KMS-11 (cell line): Measurements from ENCODE around the gene ST8SIA6.

Experiments
- H2AFZ ChIP-seq: fragments of 200-600 bp; sonication (generic); 2 replicates; pipeline ENCODE4 v1.6.1; 2016; ENCODE audit warnings: antibody characterized with exemption, mixed run types, low read depth
- H3K27ac ChIP-seq: fragments of 200-600 bp; sonication (generic); 2 replicates; pipeline ENCODE4 v1.6.1; 2016; ENCODE audit warnings: mild to moderate bottlenecking, mixed run types
- H3K27me3 ChIP-seq: fragments of 200-600 bp; sonication (generic); 2 replicates; pipeline ENCODE4 v1.6.1; 2017; ENCODE audit warnings: mild to moderate bottlenecking, low read depth, mixed run types, moderate library complexity; ENCODE audit not compliant: insufficient read depth
- H3K36me3 ChIP-seq: fragments of 200-600 bp; sonication (generic); 2 replicates; pipeline ENCODE4 v1.6.1; 2017; ENCODE audit warnings: mild to moderate bottlenecking, mixed run types; ENCODE audit not compliant: insufficient read depth
- H3K4me1 ChIP-seq: fragments of 200-600 bp; sonication (generic); 2 replicates; pipeline ENCODE4 v1.6.1; 2016; ENCODE audit warnings: mild to moderate bottlenecking, low read depth, mixed run types; ENCODE audit not compliant: poor library complexity, severe bottlenecking
- H3K4me2 ChIP-seq: fragments of 200-600 bp; sonication (generic); 2 replicates; pipeline ENCODE4 v1.7.0; 2016; ENCODE audit warnings: mild to moderate bottlenecking, mixed run types
- H3K4me3 ChIP-seq: fragments of 200-600 bp; sonication (generic); IDR thresholded peaks from 2 replicates; pipeline ENCODE4 v1.6.1; 2017; ENCODE audit warnings: low read depth, low read length, mixed read lengths; ENCODE audit not compliant: insufficient read depth
- H3K79me2 ChIP-seq: fragments of 200-600 bp; sonication (generic); 2 replicates; pipeline ENCODE4 v1.6.1; 2016; ENCODE audit warnings: low read depth, mixed run types; ENCODE audit not compliant: insufficient read depth
- H3K9ac ChIP-seq: fragments of 200-600 bp; sonication (generic); 2 replicates; pipeline ENCODE4 v1.6.1; 2016; ENCODE audit warnings: mild to moderate bottlenecking, mixed run types
- H4K20me1 ChIP-seq: fragments of 200-600 bp; sonication (generic); 2 replicates; pipeline ENCODE4 v1.6.1; 2016; ENCODE audit warnings: mild to moderate bottlenecking, mixed run types; ENCODE audit not compliant: insufficient read depth
- TF ChIP-seq, protein P1 (sequence below): fragments of 200-600 bp; sonication (generic); conservative IDR thresholded peaks from 2 replicates; pipeline ENCODE4 v1.6.1; 2017; ENCODE audit warnings: low read depth, mild to moderate bottlenecking, antibody characterized with exemption, low read length, moderate library complexity, mixed read lengths

Gene ST8SIA6

DNA sequence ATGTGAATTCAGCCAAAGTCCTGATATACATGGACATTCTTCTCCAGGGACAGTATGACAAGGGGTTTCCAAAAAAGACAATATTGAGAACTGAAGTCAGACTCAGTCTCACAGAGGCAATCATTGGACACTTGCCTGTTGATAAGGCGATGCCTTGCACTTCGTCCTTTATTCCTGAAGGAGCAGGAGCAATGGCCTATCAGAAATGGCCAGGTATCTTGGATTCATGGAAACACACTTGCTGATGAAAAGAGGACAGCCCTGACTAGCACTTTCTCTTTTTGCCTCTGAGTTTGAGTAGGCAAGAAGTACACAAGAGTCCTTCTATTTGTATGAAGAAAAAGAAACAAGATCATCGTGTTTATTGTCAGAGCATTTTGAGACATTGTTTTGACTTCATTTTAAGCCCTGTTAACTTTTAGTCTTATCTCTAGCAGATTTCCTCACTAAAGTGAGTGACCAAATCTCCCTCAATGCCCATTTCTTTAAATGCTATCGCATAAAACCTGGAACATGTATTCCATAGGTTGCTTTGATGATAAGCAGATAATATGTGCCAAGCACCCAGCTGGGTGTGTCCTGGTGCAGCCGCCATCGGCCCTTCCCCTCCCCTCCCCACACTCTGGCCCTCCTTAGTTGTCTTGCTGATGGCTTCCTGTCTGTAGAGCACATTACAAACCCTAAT is 26.6 kb downstream of the ST8SIA6 start:
- Histone ChIP-seq H3K79me2 (no peaks in the 10 kb centered on the region), H3K4me1 (no peaks in the 10 kb centered on the region), H4K20me1 (no peaks in the 10 kb centered on the region), H3K36me3 (no peaks in the 10 kb centered on the region), H2AFZ (no peak overlapping the region), H3K27me3 (no peaks in the 10 kb centered on the region), H3K4me2 (no peak overlapping the region), H3K9ac (no peak overlapping the region), H3K4me3 (no peak overlapping the region), H3K27ac (no peak overlapping the region)
- TF ChIP-seq, protein P1, sequence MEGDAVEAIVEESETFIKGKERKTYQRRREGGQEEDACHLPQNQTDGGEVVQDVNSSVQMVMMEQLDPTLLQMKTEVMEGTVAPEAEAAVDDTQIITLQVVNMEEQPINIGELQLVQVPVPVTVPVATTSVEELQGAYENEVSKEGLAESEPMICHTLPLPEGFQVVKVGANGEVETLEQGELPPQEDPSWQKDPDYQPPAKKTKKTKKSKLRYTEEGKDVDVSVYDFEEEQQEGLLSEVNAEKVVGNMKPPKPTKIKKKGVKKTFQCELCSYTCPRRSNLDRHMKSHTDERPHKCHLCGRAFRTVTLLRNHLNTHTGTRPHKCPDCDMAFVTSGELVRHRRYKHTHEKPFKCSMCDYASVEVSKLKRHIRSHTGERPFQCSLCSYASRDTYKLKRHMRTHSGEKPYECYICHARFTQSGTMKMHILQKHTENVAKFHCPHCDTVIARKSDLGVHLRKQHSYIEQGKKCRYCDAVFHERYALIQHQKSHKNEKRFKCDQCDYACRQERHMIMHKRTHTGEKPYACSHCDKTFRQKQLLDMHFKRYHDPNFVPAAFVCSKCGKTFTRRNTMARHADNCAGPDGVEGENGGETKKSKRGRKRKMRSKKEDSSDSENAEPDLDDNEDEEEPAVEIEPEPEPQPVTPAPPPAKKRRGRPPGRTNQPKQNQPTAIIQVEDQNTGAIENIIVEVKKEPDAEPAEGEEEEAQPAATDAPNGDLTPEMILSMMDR: no peak

GRCh38 chr10:17427201-17427600 is 27.2 kb downstream of the ST8SIA6 start:
- no peaks in the 10 kb centered on the region for H3K36me3 ChIP-seq
- no peaks in the 10 kb centered on the region for H3K27me3 ChIP-seq
- no peak overlapping the region for H3K4me3 ChIP-seq
- TF ChIP-seq, protein P1: no peak
- no peaks in the 10 kb centered on the region for H4K20me1 ChIP-seq
- no peaks in the 10 kb centered on the region for H3K4me1 ChIP-seq
- no peak overlapping the region for H3K27ac ChIP-seq
- H2AFZ ChIP-seq: no peak overlapping the region
- H3K9ac ChIP-seq: no peak overlapping the region
- no peaks in the 10 kb centered on the region for H3K79me2 ChIP-seq
- no peak overlapping the region for H3K4me2 ChIP-seq

- Histone ChIP-seq H4K20me1 (no peaks in the 10 kb centered on the region), H3K27me3 (no peaks in the 10 kb centered on the region), H3K4me1 (no peaks in the 10 kb centered on the region), H3K4me3 (no peak overlapping the region), H3K79me2 (no peaks in the 10 kb centered on the region), H3K27ac (no peak overlapping the region), H3K36me3 (no peaks in the 10 kb centered on the region), H2AFZ (no peak overlapping the region), H3K4me2 (no peak overlapping the region), H3K9ac (no peak overlapping the region)
- TF ChIP-seq, protein P1: no peak
These were observed 28.1 kb downstream of the ST8SIA6 start for GRCh38 chr10:17426263-17426750.

- Histone ChIP-seq H4K20me1 (no peaks in the 10 kb centered on the region), H3K9ac (no peak overlapping the region), H3K4me3 (no peak overlapping the region), H3K36me3 (no peaks in the 10 kb centered on the region), H3K4me2 (no peak overlapping the region), H3K79me2 (no peaks in the 10 kb centered on the region), H3K4me1 (no peaks in the 10 kb centered on the region), H3K27me3 (no peaks in the 10 kb centered on the region), H2AFZ (no peak overlapping the region), H3K27ac (no peak overlapping the region)
- TF ChIP-seq, protein P1: no peak
These were observed 28.7 kb downstream of the ST8SIA6 start for GRCh38 chr10:17425584-17426262.
